ENCODE measurements around the gene CD151.
A peak's percentile ranks its signal among the peaks of the same experiment; 100 is the strongest.

The CD151 gene

DNA sequence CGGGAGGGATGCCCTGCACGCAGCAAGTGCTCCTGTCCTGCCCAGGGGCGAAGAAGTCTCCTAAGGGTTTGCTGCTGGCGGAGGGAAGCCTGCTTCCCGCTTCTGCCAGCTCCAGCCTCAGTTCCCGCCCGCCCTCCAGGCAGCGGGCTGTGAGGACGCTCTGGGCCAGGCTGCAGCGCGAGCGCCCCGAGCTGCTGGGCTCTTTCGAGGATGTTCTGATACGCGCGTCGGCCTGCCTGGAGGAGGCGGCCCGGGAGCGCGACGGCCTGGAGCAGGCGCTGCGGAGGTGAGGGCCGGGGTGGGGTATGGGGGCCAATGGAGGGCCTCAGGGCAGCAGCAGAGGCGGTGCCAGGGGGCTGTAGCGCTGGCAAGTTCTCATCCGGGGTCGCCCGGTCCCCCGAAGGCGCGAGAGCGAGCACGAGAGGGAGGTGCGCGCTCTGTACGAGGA is 2.9 kb upstream of the CD151 start:
- TF ChIP-seq CTCF (IDR thresholded peaks at IDR 0.05; ENCODE audit: insufficient read depth, low read depth, low read length, missing control alignments), result no peak
- DNase-seq (ENCODE audit: low read depth), result no peak

GRCh38 chr11:830295-831117 is 2.2 kb upstream of the CD151 start:
- no peak for TF ChIP-seq CTCF (IDR thresholded peaks at IDR 0.05; ENCODE audit: insufficient read depth, low read depth, low read length, missing control alignments)
- peak overlapping the region; percentile 16; the same call in 1 of the 2 replicates for H3K4me3 ChIP-seq (ENCODE audit: low read depth, low read length)
- DNase-seq (ENCODE audit: low read depth), result peak; percentile 66

More for the DNA sequence above, 2.9 kb upstream of the CD151 start:
- H3K4me3 ChIP-seq (ENCODE audit: low read depth, low read length), result peak overlapping the region; percentile 16; the same call in 1 of the 2 replicates

DNA sequence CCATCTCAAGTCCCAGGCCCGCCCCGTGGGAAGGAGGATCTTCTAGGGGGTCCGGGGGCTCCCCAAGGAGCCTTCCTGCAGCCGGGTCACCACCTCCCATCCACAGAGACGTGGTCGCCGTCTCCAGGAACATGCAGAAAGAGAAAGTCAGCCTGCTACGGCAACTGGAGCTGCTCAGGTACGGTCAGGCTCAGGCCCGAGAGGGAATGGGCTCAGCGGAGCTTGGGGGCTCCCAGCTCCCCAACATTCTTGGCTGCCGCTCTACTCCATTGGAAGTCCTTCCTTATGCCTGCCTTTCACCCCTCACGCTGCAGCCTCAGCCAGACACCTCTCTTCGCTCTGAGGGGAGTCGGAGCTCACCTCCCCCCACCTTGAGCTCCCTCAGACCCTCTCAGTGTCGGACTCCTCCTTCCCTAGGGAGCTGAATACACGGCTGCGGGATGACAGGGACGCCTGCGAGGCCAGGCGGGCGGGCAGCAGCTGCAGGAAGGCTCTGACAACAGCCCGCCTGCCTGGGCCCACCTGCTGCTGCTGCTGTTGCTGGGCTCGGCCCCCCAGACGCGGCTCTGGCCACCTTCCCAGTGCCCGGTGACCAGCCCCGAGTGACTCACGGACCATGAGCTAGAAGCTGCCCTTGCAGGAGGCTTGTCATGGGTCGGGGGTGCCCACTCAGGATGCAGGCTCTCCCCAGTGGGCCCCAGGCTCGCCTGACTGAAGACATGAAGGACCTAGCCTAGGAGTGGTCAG is 1.5 kb upstream of the CD151 start:
- DNase-seq (ENCODE audit: low read depth), result no peak
- TF ChIP-seq CTCF (IDR thresholded peaks at IDR 0.05; ENCODE audit: insufficient read depth, low read depth, low read length, missing control alignments), result no peak
- H3K4me3 ChIP-seq (ENCODE audit: low read depth, low read length), result no peak overlapping the region

DNA sequence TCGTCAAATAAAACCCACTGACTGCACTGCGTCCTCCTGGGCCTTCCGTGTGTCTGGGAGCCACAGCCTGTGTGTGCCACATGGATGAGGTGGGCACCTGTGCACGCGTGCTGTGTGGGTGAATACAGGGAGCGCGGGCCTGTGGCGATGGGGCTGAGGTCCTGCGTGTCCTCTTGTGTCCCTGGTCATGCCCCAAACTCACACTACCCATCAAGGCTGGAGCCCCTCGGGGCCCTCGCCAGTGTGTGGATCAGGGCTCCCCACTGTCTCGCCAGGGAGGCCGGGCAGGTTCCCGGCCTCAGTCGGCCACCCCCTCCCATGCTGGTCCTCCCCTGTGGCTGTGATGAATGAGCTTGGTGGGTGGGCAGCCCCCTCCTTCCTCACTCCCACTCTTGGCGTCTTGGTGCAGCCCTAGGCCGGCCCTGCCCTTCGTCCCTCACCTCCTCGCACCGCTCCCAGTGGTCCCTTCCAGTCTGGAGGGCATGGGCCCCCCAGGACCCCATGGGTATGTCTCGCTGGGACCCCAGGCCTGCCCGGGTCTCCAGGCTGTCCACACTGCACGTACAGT is 707 bp upstream of the CD151 start:
- no peak for DNase-seq (ENCODE audit: low read depth)
- TF ChIP-seq CTCF (IDR thresholded peaks at IDR 0.05; ENCODE audit: insufficient read depth, low read depth, low read length, missing control alignments), result no peak
- peak overlapping the region; percentile 43 for H3K4me3 ChIP-seq (ENCODE audit: low read depth, low read length)

- TF ChIP-seq CTCF (IDR thresholded peaks at IDR 0.05; ENCODE audit: insufficient read depth, low read depth, low read length, missing control alignments), result no peak
- no peak for DNase-seq (ENCODE audit: low read depth)
- peak overlapping the region; percentile 61 for H3K4me3 ChIP-seq (ENCODE audit: low read depth, low read length)
These were observed 501 bp downstream of the CD151 start for GRCh38 chr11:833114-833791.

- H3K4me3 ChIP-seq (ENCODE audit: low read depth, low read length), result peak overlapping the region; percentile 61
- DNase-seq (ENCODE audit: low read depth), result no peak
- TF ChIP-seq CTCF (IDR thresholded peaks at IDR 0.05; ENCODE audit: insufficient read depth, low read depth, low read length, missing control alignments), result no peak
These were observed 1.1 kb downstream of the CD151 start for GRCh38 chr11:833849-834311.

Measured in GM12865 (cell line).